ENCODE measurements around the gene ITGB2.

Gene ITGB2

GRCh38 chr21:44887126-44887806 lies 33.4 kb downstream of the ITGB2 start:
- Histone ChIP-seq H3K4me2 (ENCODE audit: low read length) (no peak overlapping the region), H3K4me3 (ENCODE audit: low read length) (no peak overlapping the region), H3K4me1 (ENCODE audit: low read length) (peaks cover 5% of the 10 kb centered on the region), H3K9ac (ENCODE audit: low read length) (no peak overlapping the region), H3K27ac (ENCODE audit: low read length) (no peak overlapping the region), H3K79me2 (ENCODE audit: low read length) (no peaks in the 10 kb centered on the region), H3K9me3 (ENCODE audit: insufficient read depth, low read length) (no peaks in the 10 kb centered on the region), H3K27me3 (ENCODE audit: low read depth, low read length) (no peaks in the 10 kb centered on the region), H4K20me1 (ENCODE audit: insufficient read depth, low read length) (no peaks in the 10 kb centered on the region), H2AFZ (ENCODE audit: low read depth, low read length) (no peak overlapping the region), H3K36me3 (replicated peaks; ENCODE audit: low read depth, low read length) (no peaks in the 10 kb centered on the region)
- TF ChIP-seq EZH2phosphoT487 (IDR thresholded peaks at IDR 0.05; ENCODE audit: low read depth) (no peak), CTCF (IDR thresholded peaks at IDR 0.05; ENCODE audit: low read depth, low read length) (no peak)

- H2AFZ ChIP-seq (ENCODE audit: low read depth, low read length): no peak overlapping the region
- H3K27me3 ChIP-seq (ENCODE audit: low read depth, low read length): no peaks in the 10 kb centered on the region
- H3K36me3 ChIP-seq (replicated peaks; ENCODE audit: low read depth, low read length): no peaks in the 10 kb centered on the region
- peaks cover 14% of the 10 kb centered on the region for H3K4me1 ChIP-seq (ENCODE audit: low read length)
- no peaks in the 10 kb centered on the region for H4K20me1 ChIP-seq (ENCODE audit: insufficient read depth, low read length)
- no peak overlapping the region for H3K9ac ChIP-seq (ENCODE audit: low read length)
- H3K9me3 ChIP-seq (ENCODE audit: insufficient read depth, low read length): no peaks in the 10 kb centered on the region
- H3K79me2 ChIP-seq (ENCODE audit: low read length): no peaks in the 10 kb centered on the region
- TF ChIP-seq EZH2phosphoT487 (IDR thresholded peaks at IDR 0.05; ENCODE audit: low read depth): no peak
- no peak for TF ChIP-seq CTCF (IDR thresholded peaks at IDR 0.05; ENCODE audit: low read depth, low read length)
- no peak overlapping the region for H3K27ac ChIP-seq (ENCODE audit: low read length)
- H3K4me3 ChIP-seq (ENCODE audit: low read length): no peak overlapping the region
- no peak overlapping the region for H3K4me2 ChIP-seq (ENCODE audit: low read length)
Measured at GRCh38 chr21:44886113-44887075, 34.3 kb downstream of the ITGB2 start.

GRCh38 chr21:44885615-44886014 lies 35.1 kb downstream of the ITGB2 start:
- Histone ChIP-seq H3K9ac (ENCODE audit: low read length) (no peak overlapping the region), H2AFZ (ENCODE audit: low read depth, low read length) (no peak overlapping the region), H3K9me3 (ENCODE audit: insufficient read depth, low read length) (no peaks in the 10 kb centered on the region), H4K20me1 (ENCODE audit: insufficient read depth, low read length) (no peaks in the 10 kb centered on the region), H3K4me1 (ENCODE audit: low read length) (peaks cover 21% of the 10 kb centered on the region), H3K36me3 (replicated peaks; ENCODE audit: low read depth, low read length) (no peaks in the 10 kb centered on the region), H3K27ac (ENCODE audit: low read length) (no peak overlapping the region), H3K4me2 (ENCODE audit: low read length) (no peak overlapping the region), H3K27me3 (ENCODE audit: low read depth, low read length) (no peaks in the 10 kb centered on the region), H3K4me3 (ENCODE audit: low read length) (no peak overlapping the region), H3K79me2 (ENCODE audit: low read length) (no peaks in the 10 kb centered on the region)
- TF ChIP-seq EZH2phosphoT487 (IDR thresholded peaks at IDR 0.05; ENCODE audit: low read depth): no peak
- TF ChIP-seq CTCF (IDR thresholded peaks at IDR 0.05; ENCODE audit: low read depth, low read length): no peak

GRCh38 chr21:44884097-44884496 lies 36.6 kb downstream of the ITGB2 start:
- Histone ChIP-seq H2AFZ (ENCODE audit: low read depth, low read length) (no peak overlapping the region), H3K9me3 (ENCODE audit: insufficient read depth, low read length) (no peaks in the 10 kb centered on the region), H3K36me3 (replicated peaks; ENCODE audit: low read depth, low read length) (no peaks in the 10 kb centered on the region), H3K27ac (ENCODE audit: low read length) (no peak overlapping the region), H3K4me1 (ENCODE audit: low read length) (peaks cover 35% of the 10 kb centered on the region), H3K27me3 (ENCODE audit: low read depth, low read length) (no peaks in the 10 kb centered on the region), H3K4me3 (ENCODE audit: low read length) (no peak overlapping the region), H3K79me2 (ENCODE audit: low read length) (no peaks in the 10 kb centered on the region), H3K9ac (ENCODE audit: low read length) (no peak overlapping the region), H3K4me2 (ENCODE audit: low read length) (no peak overlapping the region), H4K20me1 (ENCODE audit: insufficient read depth, low read length) (no peaks in the 10 kb centered on the region)
- TF ChIP-seq EZH2phosphoT487 (IDR thresholded peaks at IDR 0.05; ENCODE audit: low read depth) (no peak), CTCF (IDR thresholded peaks at IDR 0.05; ENCODE audit: low read depth, low read length) (no peak)

Data from OCI-LY3 (cell line).